Measurements from ENCODE around the gene CDKN2C. TPM values are rescaled to one million over a fixed set of nuclear protein-coding genes. Genes with fewer than 3 reads are reported as not detected.
"Not testable (repeated sequence)": the region's sequence is repeated elsewhere in the genome, so short reads cannot be mapped to it uniquely, and the experiment has no call there.

Gene CDKN2C
- total RNA-seq, 1 donor, result 19.0 TPM

GRCh38 chr1:50949286-50949982 lies 20.6 kb upstream of the CDKN2C start:
- no peak for TF ChIP-seq CTCF (IDR thresholded peaks at IDR 0.05; ENCODE audit: insufficient read depth, low read depth, low read length)
- DNase-seq (ENCODE audit: low read depth), result no peak
- no peak overlapping the region for H3K4me3 ChIP-seq (ENCODE audit: low read depth, low read length)

GRCh38 chr1:50950396-50950795 lies 19.6 kb upstream of the CDKN2C start:
- H3K4me3 ChIP-seq (ENCODE audit: low read depth, low read length), result no peak overlapping the region
- DNase-seq (ENCODE audit: low read depth), result no peak
- TF ChIP-seq CTCF (IDR thresholded peaks at IDR 0.05; ENCODE audit: insufficient read depth, low read depth, low read length), result no peak

- DNase-seq (ENCODE audit: low read depth); H3K4me3 ChIP-seq (ENCODE audit: low read depth, low read length): not testable (repeated sequence)
These were observed 17.5 kb upstream of the CDKN2C start for GRCh38 chr1:50952566-50952965.

GRCh38 chr1:50955116-50955515 lies 14.9 kb upstream of the CDKN2C start:
- no peak for TF ChIP-seq CTCF (IDR thresholded peaks at IDR 0.05; ENCODE audit: insufficient read depth, low read depth, low read length)
- no peak for DNase-seq (ENCODE audit: low read depth)
- H3K4me3 ChIP-seq (ENCODE audit: low read depth, low read length), result no peak overlapping the region

- peak; percentile 33 for DNase-seq (ENCODE audit: low read depth)
- no peak for TF ChIP-seq CTCF (IDR thresholded peaks at IDR 0.05; ENCODE audit: insufficient read depth, low read depth, low read length)
These were observed 10.6 kb upstream of the CDKN2C start for GRCh38 chr1:50959303-50959912.

GRCh38 chr1:50959913-50960844 lies 9.9 kb upstream of the CDKN2C start, which contains the start of gene FAF1:
Gene FAF1, minus strand, starts transcription at chr1:50960267. Its CDS starts 456 bp downstream, at chr1:50959811.
- peak within 1 kb of the TSS; percentile 95 for H3K4me3 ChIP-seq (ENCODE audit: low read depth, low read length)
- peak; percentile 22 for TF ChIP-seq CTCF (IDR thresholded peaks at IDR 0.05; ENCODE audit: insufficient read depth, low read depth, low read length)

More at GRCh38 chr1:50959303-50959912, 10.6 kb upstream of the CDKN2C start:
- H3K4me3 ChIP-seq (ENCODE audit: low read depth, low read length), result peak overlapping the region; percentile 95

GRCh38 chr1:50964863-50965262 lies 5.2 kb upstream of the CDKN2C start:
- no peak for DNase-seq (ENCODE audit: low read depth)
- no peak overlapping the region for H3K4me3 ChIP-seq (ENCODE audit: low read depth, low read length)
- no peak for TF ChIP-seq CTCF (IDR thresholded peaks at IDR 0.05; ENCODE audit: insufficient read depth, low read depth, low read length)

More at GRCh38 chr1:50959913-50960844, 9.9 kb upstream of the CDKN2C start, which contains the start of gene FAF1:
- peak; percentile 97 for DNase-seq (ENCODE audit: low read depth)
